ENCODE measurements around the gene NR1D2.

DNA sequence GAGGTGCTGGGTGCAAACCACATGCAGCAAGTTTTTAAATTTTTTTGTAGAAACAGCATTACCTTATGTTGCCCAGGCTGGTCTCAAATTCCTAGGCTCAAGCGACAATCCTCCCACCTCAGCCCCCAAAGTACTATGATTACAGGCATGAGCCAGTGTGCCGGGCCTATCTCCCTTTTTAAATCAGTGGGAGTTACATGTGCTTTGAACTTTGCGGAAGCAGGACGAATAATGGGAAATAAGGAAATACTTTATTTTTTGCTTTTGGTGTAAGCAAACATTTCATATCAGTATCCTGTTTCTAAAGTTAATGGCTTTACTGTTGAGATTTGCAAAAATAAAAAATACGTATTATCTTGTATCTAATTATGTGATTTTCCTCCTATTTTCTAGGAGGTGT lies 9.1 kb downstream of the NR1D2 start:
- TF ChIP-seq, protein P1, sequence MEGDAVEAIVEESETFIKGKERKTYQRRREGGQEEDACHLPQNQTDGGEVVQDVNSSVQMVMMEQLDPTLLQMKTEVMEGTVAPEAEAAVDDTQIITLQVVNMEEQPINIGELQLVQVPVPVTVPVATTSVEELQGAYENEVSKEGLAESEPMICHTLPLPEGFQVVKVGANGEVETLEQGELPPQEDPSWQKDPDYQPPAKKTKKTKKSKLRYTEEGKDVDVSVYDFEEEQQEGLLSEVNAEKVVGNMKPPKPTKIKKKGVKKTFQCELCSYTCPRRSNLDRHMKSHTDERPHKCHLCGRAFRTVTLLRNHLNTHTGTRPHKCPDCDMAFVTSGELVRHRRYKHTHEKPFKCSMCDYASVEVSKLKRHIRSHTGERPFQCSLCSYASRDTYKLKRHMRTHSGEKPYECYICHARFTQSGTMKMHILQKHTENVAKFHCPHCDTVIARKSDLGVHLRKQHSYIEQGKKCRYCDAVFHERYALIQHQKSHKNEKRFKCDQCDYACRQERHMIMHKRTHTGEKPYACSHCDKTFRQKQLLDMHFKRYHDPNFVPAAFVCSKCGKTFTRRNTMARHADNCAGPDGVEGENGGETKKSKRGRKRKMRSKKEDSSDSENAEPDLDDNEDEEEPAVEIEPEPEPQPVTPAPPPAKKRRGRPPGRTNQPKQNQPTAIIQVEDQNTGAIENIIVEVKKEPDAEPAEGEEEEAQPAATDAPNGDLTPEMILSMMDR (IDR thresholded peaks at IDR 0.05) = no peak
- TF ChIP-seq POLR2A (IDR thresholded peaks at IDR 0.05) (no peak), POLR2AphosphoS5 (IDR thresholded peaks at IDR 0.05) (no peak)

Measured in breast epithelium (tissue), 3 donors.